ENCODE measurements around the gene THRB.
"Not testable (repeated sequence)": the region's sequence is repeated elsewhere in the genome, so short reads cannot be mapped to it uniquely, and the experiment has no call there.

The THRB gene

DNA sequence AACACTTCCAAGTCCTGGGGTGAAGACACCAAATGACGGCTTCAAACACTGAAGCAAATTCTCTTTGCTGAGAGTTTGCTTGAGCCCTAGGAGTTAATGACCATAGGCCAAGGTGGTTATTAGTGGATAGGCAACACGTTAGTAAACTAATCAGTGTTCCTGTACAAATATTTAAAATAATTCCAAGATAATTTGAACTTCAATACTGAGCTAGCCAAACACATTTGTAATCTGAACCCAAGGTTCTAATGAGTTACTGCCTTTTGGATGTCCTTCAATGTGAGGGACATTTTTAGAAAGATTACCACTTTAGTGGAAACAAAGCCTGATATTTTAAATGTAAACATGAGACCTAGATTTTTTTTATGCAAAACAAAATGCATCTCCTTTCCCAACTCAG, 94.6 kb downstream of the THRB start:
- DNase-seq: no peak

DNA sequence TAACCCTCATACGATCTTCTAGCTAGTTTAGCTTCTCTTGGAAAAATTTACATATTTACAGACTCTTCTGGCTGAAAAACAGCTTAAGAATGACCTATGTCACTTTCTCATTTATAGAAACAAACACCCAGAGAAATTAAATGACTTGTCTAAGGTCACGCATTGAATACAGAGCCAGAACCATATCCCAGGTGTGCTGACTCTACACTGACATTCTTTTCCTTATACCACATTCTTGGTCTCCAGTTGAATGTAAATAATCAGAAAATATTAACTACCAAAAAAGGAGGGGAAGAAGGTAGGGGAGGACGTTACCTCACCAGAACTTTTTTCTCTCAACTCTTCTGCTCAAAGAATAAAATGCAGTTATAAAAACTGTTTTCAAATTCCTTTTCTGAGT, 95.0 kb downstream of the THRB start:
- DNase-seq: no peak

DNA sequence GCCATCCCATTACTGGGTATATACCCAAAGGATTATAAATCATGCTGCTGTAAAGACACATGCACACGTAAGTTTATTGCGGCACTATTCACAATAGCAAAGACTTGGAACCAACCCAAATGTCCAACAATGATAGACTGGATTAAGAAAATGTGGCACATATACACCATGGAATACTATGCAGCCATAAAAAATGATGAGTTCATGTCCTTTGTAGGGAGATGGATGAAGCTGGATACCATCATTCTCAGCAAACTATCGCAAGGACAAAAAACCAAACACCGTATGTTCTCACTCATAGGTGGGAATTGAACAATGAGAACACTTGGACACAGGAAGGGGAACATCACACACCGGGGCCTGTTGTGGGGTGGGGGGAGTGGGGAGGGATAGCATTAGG, 95.9 kb downstream of the THRB start:
- not testable (repeated sequence) for DNase-seq

DNA sequence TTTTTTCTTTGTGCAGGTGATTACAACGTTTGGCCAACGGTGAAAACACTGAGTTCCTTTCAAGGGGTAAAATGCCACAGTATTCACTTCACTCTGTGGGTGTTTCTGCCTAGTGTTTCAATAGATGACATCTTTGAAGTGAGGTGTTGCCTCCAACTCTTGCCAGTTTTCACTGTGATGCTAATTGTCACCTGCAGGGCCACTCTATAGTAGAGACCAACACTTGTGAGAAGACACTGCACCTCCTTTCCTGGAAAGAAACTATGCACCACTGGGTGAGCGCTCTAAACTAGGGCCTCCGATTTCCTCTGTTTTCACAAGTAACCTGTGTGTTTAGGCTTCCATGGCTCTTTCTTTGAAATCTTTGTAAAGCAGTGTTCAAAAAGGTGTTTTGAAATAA, 98.3 kb downstream of the THRB start:
- no peak for DNase-seq

DNA sequence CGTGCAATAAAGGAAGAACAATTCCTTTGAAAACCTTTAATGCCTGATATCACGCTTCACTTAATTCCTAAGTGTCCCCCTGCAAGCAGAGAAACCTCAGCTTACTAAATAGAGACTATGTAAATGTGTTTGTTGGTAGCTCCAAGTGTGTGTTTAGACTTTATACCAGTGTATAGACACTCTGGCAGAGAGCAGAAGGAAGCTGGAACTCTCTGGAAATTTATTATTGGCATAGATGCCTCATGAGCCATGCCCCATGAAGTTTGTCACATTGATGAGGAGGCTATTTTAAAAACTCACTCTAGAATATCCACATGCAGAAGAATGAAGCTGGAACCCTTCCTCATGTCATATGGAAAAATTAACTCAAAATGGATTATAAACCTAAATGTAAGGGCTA, 99.9 kb downstream of the THRB start:
- DNase-seq: no peak

DNA sequence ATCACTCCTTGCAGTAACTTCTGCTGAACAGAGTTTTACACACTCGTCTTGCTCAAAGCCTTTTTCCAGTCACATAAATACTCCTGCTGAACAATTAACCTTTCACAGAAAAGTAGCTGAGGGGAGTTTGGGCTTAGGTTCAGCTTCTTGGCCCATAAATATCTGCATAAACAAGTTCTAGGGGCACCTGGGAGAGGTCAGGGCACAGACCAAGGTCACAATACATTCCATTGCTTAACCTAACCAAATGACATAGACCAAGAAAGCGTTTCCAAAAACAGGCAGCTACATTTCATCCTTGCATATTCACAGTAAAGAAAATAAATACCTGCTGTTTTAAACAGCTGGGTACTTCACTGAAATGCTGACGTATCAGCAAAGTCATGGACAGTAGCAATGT, 101.3 kb downstream of the THRB start:
- DNase-seq: no peak

DNA sequence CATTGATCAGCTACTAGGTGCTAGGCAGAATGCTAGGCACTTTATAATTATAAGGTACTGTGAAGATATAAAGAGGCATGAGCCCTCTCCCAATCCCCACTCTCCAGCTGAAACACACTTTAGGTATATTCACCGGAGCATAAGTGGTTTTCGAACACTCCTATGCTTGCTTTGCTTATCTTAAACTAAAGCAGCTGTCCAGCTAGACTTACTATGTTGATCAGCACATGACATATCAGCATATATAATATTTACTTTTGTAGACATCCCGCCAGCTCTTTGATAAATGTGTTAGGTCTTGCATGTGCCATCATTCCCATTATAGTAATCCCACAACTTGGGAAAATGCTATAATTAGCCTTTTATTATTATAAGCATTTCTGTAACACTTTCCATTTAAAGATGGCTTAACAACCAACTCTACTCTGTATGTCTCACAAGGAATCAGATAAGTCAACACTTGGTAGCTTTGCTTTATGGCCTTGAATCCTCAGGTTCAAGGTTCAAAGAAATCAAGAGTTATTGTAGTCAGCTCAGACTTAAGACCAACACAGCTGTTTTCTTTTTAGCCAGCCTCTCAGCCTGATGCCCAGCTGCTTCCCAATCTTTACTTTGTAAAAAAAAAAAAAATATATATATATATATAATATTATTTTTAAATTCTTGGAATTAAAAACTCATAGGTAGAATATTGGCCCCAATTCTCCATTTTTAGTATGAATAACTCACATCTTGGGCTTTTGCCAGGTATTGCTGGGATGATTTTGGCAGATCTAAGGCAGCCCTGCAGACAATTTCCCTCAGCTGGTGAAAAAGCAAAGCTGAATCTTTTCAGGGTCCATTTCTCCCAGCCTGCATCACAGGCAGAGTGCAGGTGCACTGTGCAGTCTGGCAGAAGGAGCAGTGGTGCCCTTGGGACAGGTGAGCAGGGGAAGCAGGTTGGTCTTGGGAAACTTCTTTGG, 104.2 kb downstream of the THRB start:
- no peak for DNase-seq

DNA sequence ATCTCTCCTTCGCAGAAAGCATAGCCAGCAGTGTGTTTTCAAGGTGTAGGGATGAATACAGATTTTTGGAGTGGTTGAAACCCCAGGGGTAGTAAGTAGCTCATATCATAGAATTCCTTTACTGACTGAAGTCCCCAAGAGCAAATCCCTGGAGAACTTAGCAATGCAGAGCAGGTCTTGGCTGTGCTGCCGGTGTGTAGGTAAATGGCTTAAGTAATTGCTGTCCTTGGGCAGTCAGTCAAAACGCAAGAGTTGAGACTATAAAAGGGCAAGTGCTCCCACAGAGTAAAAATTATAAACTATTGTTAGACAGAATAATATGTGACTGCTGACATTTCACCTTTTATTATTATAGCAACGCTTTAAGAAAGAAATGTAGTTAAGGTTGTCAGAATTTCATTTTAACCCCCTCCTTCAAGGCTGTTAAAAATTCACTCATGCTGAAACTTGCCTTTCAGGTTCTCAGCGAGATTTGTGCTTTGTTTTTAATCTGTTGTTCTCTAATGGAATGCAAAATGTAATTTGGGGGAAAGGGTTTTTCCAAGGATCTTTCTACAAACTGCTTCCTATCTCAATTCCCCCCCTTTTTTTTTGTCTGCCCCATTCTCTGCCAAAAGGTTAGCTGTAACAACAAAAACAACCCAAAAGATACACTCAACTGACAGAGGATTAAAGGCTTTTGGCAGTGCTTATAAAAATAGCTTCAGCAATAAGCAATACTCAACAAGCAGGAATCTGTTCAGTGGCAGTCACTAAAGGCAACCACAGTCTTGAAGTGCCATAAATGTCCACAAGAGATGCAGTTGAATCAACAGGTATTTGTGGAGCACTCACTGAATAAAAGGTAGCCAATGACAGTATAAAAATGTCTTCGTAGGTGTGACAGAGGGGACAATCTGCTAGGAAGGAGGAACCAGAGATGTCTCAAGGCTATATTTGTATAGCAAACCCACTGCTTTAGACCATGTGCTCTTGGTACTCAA, 105.3 kb downstream of the THRB start:
- DNase-seq: no peak

DNA sequence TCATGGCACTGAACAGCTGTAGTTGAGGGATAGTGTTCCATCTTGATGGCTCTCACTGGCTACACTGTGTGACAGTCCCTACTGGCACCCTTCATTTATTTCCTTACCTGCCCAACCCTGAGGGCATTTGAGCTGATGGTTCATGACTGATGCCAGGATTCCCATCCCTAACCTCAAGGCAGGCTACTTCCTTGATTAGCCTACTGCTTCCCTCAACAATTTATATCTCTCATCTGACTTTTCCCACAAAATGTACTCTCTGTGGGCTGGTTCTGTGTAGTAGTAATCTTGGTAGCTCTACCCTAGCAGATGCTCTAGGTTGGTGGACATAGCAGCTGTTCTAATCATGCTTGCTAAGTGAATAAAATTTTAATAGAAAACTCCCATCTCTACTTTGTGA, 106.0 kb downstream of the THRB start:
- DNase-seq: no peak

DNA sequence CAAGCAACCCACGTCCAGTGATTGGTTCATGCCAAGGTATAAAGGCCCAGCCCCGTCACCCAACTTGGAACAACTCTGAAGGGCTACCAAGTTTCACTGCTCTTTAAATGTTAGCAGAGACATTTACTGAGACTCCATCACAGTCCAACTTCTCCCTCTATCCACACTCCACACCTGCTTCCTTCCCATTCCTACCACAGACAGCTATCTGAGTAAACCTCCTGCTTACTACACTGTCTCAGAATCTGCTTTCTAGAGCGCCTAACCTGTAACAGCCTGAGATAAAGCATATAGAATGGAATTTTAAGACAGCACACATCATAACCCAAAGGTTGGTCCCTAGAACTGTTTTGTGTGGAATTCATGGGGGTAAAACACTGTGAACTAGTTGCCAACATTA, 106.5 kb downstream of the THRB start:
- no peak for DNase-seq

DNA sequence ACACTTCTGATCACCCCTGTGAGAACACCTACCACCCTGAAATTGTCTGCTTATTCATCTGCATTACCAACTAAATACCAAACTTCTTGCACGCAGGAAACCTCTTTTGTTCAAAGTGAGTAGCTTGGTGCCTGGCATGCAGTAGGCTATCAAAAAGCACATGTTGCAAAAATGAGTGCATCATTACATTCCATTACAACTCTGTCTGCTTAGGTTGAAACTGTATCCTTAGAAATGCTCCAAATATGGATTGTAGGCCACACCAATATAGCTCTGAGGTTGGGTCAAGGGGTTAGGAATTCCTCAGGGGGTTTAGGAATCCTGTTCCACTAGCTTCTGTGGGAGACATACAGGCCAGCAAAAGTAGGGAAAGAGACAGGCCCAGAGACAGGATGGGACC, 107.2 kb downstream of the THRB start:
- no peak for DNase-seq

DNA sequence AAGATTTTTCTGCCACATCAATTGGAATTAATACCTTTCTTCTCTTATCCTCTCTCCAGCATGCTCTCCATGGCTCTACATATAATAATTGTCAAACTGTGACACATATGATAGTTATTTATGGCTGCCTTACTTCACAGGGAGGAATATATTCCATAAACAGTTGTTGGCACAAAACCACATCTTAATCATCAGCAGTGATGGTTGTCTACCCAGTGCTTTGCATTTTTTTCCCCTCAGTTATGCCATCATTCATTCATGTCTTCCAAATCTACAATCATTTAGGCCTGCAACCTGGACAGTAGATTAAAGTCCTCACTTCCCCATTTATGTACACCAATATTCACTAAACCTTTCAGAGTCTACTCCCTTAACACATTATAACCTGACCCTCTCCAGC, 107.7 kb downstream of the THRB start:
- DNase-seq: no peak

DNA sequence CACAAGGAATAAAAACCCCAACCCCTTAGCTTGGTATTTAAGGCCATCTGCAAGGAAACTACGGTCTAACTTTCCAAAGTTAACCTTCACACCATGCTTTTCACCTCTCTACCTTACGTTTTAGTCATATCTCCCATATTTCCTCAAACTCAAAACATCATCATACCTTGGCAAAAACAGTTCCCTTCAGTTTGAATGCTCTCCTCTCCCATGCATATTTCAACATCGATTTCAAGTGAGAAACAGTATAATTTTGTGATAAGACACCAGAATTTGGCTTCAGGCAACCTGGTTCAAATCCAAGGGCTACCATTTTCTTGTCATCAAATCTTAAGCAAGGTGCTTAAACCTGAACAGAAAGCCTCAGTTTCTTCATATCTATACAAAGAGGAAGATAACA, 108.2 kb downstream of the THRB start:
- no peak for DNase-seq

DNA sequence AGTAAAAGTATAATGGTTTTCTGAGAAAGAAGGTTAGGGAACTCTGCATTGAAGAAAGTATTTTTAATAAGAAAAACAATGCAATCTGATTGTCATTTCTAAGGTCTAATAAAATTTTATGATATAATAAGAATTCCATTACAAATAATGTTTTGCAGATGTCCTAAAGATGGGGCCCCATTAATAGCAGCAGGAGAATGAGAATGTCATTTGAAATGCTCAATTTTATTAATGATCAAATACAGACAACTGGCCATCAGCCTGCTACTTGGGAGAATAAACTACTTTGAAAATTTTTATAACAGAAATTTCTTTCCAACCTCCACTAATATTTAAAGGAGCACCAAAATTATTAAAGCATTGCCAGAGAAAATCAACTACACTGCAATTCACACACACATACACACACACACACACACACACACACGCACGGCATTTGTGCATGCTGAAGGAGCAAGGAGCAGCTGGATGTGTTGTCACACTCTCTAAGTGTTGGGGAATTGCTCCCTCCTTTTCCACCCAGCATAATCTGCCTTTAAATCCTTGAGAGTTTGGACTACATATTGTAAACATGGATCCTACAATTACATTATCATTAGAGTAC, 109.5 kb downstream of the THRB start:
- DNase-seq: no peak

DNA sequence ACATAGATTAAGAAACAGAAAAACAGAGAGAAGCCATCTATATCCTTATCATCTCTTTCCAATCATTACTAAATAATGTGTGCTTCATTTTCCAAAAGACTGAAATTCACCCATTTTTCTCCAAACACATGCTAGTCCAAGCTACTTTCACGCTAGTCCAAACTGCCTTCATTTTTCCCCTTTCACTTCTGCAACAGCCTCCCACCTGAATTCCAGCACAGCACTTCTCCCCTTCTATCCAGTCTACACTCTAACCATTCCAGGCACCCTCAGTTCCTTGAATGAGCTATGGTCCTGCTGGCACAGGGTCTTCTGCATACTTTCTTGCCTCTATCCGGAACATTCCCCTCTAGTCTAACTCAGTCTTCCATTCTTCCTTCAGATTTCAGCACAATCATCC, 112.0 kb downstream of the THRB start:
- no peak for DNase-seq

DNA sequence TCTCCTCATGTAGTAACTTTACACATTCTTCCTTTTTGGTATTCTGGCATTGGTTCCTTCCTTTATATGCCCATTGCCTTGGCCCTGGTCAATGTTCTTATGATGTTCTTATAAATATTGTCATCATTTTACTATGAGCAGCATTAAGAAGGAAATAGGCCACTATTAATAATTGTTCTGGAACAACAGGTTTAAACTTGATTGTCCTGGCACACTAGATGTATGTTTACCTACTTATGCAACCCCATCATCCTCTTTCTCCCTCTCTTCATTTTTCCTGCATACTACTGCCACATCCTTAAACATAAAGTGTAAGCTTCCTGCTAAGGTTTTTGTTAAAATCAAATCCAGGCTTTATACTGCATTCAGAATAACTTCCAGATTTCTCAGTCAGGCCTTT, 114.7 kb downstream of the THRB start:
- no peak for DNase-seq

DNA sequence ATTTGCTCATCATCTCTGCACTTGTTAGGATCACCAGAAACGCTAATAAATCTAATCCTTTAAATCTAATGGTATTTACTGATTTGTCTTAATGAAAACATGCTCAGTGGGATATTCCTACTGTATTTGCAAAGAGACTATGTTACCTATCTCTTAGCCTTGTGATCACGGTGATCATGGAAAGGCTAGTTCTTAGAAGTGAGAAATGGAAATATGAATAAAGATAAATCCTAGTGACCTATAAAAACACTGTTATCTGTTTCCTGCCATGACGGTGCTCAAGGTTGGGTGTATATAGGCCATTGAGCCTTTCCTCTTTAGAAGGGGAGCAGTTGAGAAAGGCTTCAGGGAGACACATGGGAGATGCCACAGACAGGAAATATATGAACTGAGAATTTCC, 116.3 kb downstream of the THRB start:
- no peak for DNase-seq

DNA sequence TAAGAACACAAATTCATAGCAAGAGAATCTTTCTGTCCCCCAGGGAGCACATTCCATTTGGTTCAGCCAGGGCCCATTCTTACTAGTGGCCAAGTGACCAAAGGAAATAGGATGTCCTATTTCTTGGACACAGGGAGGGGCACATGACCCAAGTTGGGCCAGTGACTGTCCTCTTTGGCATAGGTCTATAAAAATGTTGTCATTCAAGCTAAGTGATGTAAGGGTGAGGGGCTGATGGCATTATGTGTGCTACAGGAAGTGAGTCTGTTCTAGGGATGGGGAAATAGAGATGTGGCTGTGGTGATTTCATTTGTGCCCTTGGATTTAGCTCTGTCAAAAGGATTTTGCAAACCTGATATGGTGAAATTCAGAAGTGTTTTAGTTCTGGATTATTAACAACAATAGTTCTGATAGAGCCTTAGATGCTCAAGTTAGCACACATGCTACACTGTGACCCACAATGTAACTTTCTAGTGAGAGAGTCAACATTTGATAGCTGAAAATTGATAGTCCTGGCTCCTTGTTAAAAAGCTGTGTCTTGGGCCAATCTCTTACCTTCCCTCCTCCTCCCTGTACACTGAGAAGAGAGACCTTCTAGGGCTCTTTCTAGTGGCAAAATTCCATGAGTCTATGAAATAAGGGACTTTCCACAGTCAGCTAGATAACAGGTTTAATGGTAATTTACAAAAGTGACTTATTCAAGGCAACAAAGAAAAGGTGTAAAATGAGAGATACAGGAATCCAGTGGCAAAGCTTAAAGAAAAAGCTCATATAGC, 117.2 kb downstream of the THRB start:
- DNase-seq: no peak

DNA sequence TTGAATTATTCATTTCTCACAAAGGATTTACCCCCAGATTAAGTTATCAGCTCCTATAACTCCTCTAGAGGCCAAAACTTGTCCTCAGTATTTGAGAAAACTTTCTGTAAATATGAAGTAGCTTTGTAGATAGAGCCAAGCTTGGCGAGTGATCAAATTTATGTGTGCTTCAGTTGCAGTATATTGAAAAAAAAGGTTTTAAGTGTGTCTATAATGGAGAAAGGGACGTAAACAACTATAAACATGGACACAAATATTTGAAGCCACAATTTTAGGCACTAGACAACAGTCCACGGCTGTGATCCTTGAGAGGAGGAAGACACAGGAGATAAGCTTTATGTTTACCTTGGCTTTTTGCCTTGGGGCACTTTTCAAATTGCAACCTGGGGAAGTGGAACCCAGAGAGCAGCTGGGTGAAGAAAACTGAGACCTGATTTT, 118.7 kb downstream of the THRB start:
- DNase-seq: no peak

DNA sequence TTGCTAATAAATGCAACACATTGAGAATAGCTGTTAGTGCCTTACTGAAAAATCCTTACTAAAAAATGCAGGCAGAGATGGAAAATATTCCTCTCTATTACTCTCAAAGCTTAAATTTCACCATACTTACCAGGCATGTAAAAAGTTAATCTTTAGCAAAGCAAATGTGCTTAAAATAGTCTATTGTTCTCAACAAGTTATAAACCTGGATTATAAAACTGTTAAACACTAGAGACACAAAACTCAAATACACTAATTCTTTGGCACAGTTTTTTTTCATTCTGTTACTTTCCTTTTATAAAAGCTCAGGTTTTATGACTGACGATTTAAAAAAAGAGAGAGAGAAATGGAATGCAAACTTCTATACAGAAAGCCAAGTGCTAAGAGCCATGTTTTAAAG, 119.8 kb downstream of the THRB start:
- DNase-seq: no peak

DNA sequence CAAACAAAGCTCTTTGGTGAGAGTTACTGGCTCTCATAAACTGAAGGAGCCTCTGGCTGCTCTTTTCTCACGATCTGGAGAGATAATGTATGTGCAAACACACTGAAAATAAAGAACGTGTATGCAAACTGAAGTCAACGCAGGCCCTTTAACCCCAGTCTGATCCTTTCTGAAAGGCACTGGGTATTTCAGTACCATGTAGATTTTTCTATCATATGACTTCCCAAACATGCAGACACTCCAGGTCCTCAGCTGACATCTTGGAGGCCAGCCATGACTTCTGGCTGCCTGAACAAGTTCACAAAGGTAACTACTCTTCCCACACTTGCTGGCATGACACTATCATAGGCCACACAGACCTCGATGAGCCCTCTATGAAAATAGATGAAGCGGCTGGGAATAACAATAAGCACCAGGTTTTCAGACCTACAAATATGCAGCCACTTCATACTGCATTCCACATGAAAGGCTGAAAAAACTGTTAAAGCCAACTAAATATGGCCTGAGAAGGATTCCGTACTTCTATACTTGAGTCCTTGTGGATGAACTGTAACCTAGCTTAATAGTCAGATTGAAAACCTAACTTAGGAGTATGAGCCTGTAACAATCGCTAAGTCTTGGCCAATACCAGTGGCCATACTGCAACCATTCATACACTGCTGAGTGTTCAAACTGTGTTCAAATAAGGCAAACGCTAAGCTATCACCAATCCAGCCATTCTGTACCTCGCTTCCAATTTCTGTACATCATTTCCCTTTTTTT, 121.3 kb downstream of the THRB start:
- DNase-seq: no peak
